HG03025 (cell line): ENCODE measurements around the gene ZBTB21.
"Not testable (repeated sequence)": the region's sequence is repeated elsewhere in the genome, so short reads cannot be mapped to it uniquely, and the experiment has no call there.

Source experiments
- ATAC-seq: cut with Tn5 transposase; IDR thresholded peaks from one replicate; pipeline ENCODE4 v1.9.1; 2021; ENCODE audit warnings: mild to moderate bottlenecking, moderate library complexity; ENCODE audit not compliant: unreplicated experiment, low FRiP score

The ZBTB21 gene

GRCh38 chr21:41995577-41995976 is 14.6 kb downstream of the ZBTB21 start:
- no peak for ATAC-seq

GRCh38 chr21:41994613-41995012 is 15.5 kb downstream of the ZBTB21 start:
- ATAC-seq, result not testable (repeated sequence)

GRCh38 chr21:41993744-41994143 is 16.4 kb downstream of the ZBTB21 start:
- no peak for ATAC-seq

- ATAC-seq, result no peak
Observed at GRCh38 chr21:41992576-41992975, 17.6 kb downstream of the ZBTB21 start.

- no peak for ATAC-seq
Observed at GRCh38 chr21:41991659-41992058, 18.5 kb downstream of the ZBTB21 start.

GRCh38 chr21:41989698-41990097 is 20.5 kb downstream of the ZBTB21 start:
- no peak for ATAC-seq

GRCh38 chr21:41987310-41987709 is 22.9 kb downstream of the ZBTB21 start:
- ATAC-seq, result no peak

- ATAC-seq, result no peak
Observed at GRCh38 chr21:41985662-41986416, 24.3 kb downstream of the ZBTB21 start.

- no peak for ATAC-seq
Observed at GRCh38 chr21:41983229-41983628, 26.9 kb downstream of the ZBTB21 start.

GRCh38 chr21:41980561-41980960 is 29.6 kb downstream of the ZBTB21 start:
- ATAC-seq, result no peak

GRCh38 chr21:41979751-41980369 is 30.3 kb downstream of the ZBTB21 start:
- ATAC-seq, result no peak

GRCh38 chr21:41979335-41979734 is 30.8 kb downstream of the ZBTB21 start:
- no peak for ATAC-seq

GRCh38 chr21:41977034-41977950 is 32.9 kb downstream of the ZBTB21 start:
- no peak for ATAC-seq

- ATAC-seq, result no peak
Observed at GRCh38 chr21:41976611-41977010, 33.5 kb downstream of the ZBTB21 start.

- ATAC-seq, result no peak
Observed at GRCh38 chr21:41975391-41976272, 34.5 kb downstream of the ZBTB21 start.

GRCh38 chr21:41974752-41975053 is 35.5 kb downstream of the ZBTB21 start:
- ATAC-seq, result no peak

GRCh38 chr21:41973861-41974751 is 36.1 kb downstream of the ZBTB21 start:
- no peak for ATAC-seq

GRCh38 chr21:41973427-41973831 is 36.7 kb downstream of the ZBTB21 start:
- no peak for ATAC-seq

GRCh38 chr21:41972511-41973205 is 37.5 kb downstream of the ZBTB21 start:
- no peak for ATAC-seq
